Left renal cortex interstitium (tissue), 4 donors: ENCODE data around the gene PPP1R3D. TPM values are rescaled to one million over a fixed set of nuclear protein-coding genes. Genes with fewer than 3 reads are reported as not detected.
"Not testable (repeated sequence)": the region's sequence is repeated elsewhere in the genome, so short reads cannot be mapped to it uniquely, and the experiment has no call there.

Source experiments
- DNase-seq, 4 donors: peaks; one replicate each; pipeline ENCODE4 v3.0.0-alpha.2; 2013; ENCODE audit warnings: low read depth in 4 of 4, low spot score in 2 of 4, missing footprints in 1 of 4
- polyA plus RNA-seq, 4 donors: library from polyadenylated mRNA; unstranded; fragments of 120-200 nt; gene quantifications; one replicate each; pipeline ENCODE4 v1.2.1, GENCODE V29; 2013; ENCODE audit not compliant: insufficient read length in 4 of 4

PPP1R3D gene
- polyA plus RNA-seq, 4 donors = 5.4 to 7.0 (median 6.1) TPM

GRCh38 chr20:59925899-59926298 is 14.2 kb downstream of the PPP1R3D start:
- DNase-seq = no peak

- DNase-seq = no peak
Observed at GRCh38 chr20:59925359-59925758, 14.7 kb downstream of the PPP1R3D start.

GRCh38 chr20:59923514-59923913 is 16.6 kb downstream of the PPP1R3D start:
- no peak for DNase-seq

GRCh38 chr20:59920944-59921343 is 19.2 kb downstream of the PPP1R3D start:
- DNase-seq = no peak

GRCh38 chr20:59912609-59913008 is 27.5 kb downstream of the PPP1R3D start:
- DNase-seq = no peak

- no peak for DNase-seq
Observed at GRCh38 chr20:59911041-59911440, 29.1 kb downstream of the PPP1R3D start.

- no peak for DNase-seq
Observed at GRCh38 chr20:59908855-59909254, 31.2 kb downstream of the PPP1R3D start.

GRCh38 chr20:59903621-59904020 is 36.5 kb downstream of the PPP1R3D start:
- no peak for DNase-seq

- DNase-seq = no peak
Observed at GRCh38 chr20:59902470-59902869, 37.6 kb downstream of the PPP1R3D start.

GRCh38 chr20:59895908-59896307 is 44.2 kb downstream of the PPP1R3D start:
- DNase-seq = no peak

GRCh38 chr20:59891581-59891980 is 48.5 kb downstream of the PPP1R3D start:
- DNase-seq = no peak

GRCh38 chr20:59890035-59890434 is 50.1 kb downstream of the PPP1R3D start:
- not testable (repeated sequence) for DNase-seq

GRCh38 chr20:59888050-59888449 is 52.1 kb downstream of the PPP1R3D start:
- no peak for DNase-seq

Other genes starting within 250 kb of the PPP1R3D start
- gene SYCP2, start 6.7 kb downstream of the PPP1R3D start, polyA plus RNA-seq = 10 to 100 TPM in 1 of 4 donors, 1 to 10 TPM in 3; 5.2 to 11.3 (median 7.8) TPM
- gene FAM217B, start 84 bp upstream of the PPP1R3D start, polyA plus RNA-seq = 10 to 100 TPM; 21.3 to 23.9 (median 22.3) TPM
- 1 to 10 TPM in 2 of 4 donors, under 1 TPM in 2; 0.27 to 1.7 (median 1.0) TPM for gene CDH26, start 18.1 kb upstream of the PPP1R3D start, polyA plus RNA-seq